H9 (cell line): ENCODE measurements around the gene ZBTB38. TPM values are rescaled to one million over a fixed set of nuclear protein-coding genes. Genes with fewer than 3 reads are reported as not detected.

ENCODE experiments used
- DNase-seq: peaks from one replicate; pipeline ENCODE4 v3.0.0-alpha.2; 2017
- H2AFZ ChIP-seq: one replicate; pipeline ENCODE4 v1.6.1; 2013; ENCODE audit warnings: mild to moderate bottlenecking, low read length, control low read depth, moderate library complexity
- H2AK5ac ChIP-seq: 2 replicates; pipeline ENCODE4 v1.6.1; 2013; ENCODE audit warnings: low read length, control low read depth, mixed read lengths; ENCODE audit not compliant: insufficient read length
- H2BK120ac ChIP-seq: one replicate; pipeline ENCODE4 v1.6.1; 2013; ENCODE audit warnings: low read depth, mild to moderate bottlenecking, low read length, control low read depth, inconsistent platforms; ENCODE audit not compliant: poor library complexity, severe bottlenecking
- H2BK12ac ChIP-seq: 2 replicates; pipeline ENCODE4 v1.6.1; 2013; ENCODE audit warnings: low read length, control low read depth, mixed read lengths, low read depth; ENCODE audit not compliant: insufficient read length
- H2BK15ac ChIP-seq: 2 replicates; pipeline ENCODE4 v1.6.1; 2013; ENCODE audit warnings: low read depth, low read length, control low read depth
- H2BK20ac ChIP-seq: one replicate; pipeline ENCODE4 v1.6.1; 2013; ENCODE audit warnings: low read depth, mild to moderate bottlenecking, low read length, control low read depth, inconsistent platforms; ENCODE audit not compliant: poor library complexity, severe bottlenecking
- H2BK5ac ChIP-seq: 2 replicates; pipeline ENCODE4 v1.6.1; 2013; ENCODE audit warnings: low read length, control low read depth, mixed read lengths; ENCODE audit not compliant: insufficient read length
- H3K14ac ChIP-seq: 2 replicates; pipeline ENCODE4 v1.6.1; 2013; ENCODE audit warnings: low read length, control low read depth; ENCODE audit not compliant: insufficient read depth
- H3K18ac ChIP-seq: 2 replicates; pipeline ENCODE4 v1.6.1; 2013; ENCODE audit warnings: low read depth, mild to moderate bottlenecking, mixed read lengths, low read length, control low read depth; ENCODE audit not compliant: insufficient read length
- H3K23ac ChIP-seq: 2 replicates; pipeline ENCODE4 v1.6.1; 2013; ENCODE audit warnings: low read length, control low read depth, mixed read lengths, low read depth; ENCODE audit not compliant: insufficient read length
- H3K23me2 ChIP-seq: 2 replicates; pipeline ENCODE4 v1.6.1; 2013; ENCODE audit warnings: low read depth, mild to moderate bottlenecking, mixed read lengths, low read length, control low read depth; ENCODE audit not compliant: insufficient read length, poor library complexity, severe bottlenecking
- H3K27ac ChIP-seq: 2 replicates; pipeline ENCODE4 v1.5.1; 2013; ENCODE audit warnings: low read length, control low read depth, mixed read lengths, low read depth; ENCODE audit not compliant: insufficient read length
- H3K27me3 ChIP-seq: 2 replicates; pipeline ENCODE4 v1.6.1; 2013; ENCODE audit warnings: low read length, control low read depth, inconsistent platforms; ENCODE audit not compliant: insufficient read depth
- H3K4ac ChIP-seq: 2 replicates; pipeline ENCODE4 v1.6.1; 2013; ENCODE audit warnings: low read depth, mild to moderate bottlenecking, control low read depth, inconsistent platforms, low read length, moderate library complexity
- H3K4me1 ChIP-seq: 2 replicates; pipeline ENCODE4 v1.6.1; 2013; ENCODE audit warnings: low read length, control low read depth, inconsistent platforms; ENCODE audit not compliant: insufficient read depth
- H3K4me2 ChIP-seq: 2 replicates; pipeline ENCODE4 v1.6.1; 2013; ENCODE audit warnings: low read length, control low read depth, mixed read lengths; ENCODE audit not compliant: insufficient read length, insufficient read depth
- H3K56ac ChIP-seq: 2 replicates; pipeline ENCODE4 v1.6.1; 2013; ENCODE audit warnings: low read depth, mild to moderate bottlenecking, mixed read lengths, low read length, control low read depth; ENCODE audit not compliant: insufficient read length
- H3K79me1 ChIP-seq: 2 replicates; pipeline ENCODE4 v1.6.1; 2013; ENCODE audit warnings: low read depth, mild to moderate bottlenecking, moderate library complexity, low read length, control low read depth, inconsistent platforms; ENCODE audit not compliant: insufficient read depth, poor library complexity, severe bottlenecking
- H3K79me2 ChIP-seq: 2 replicates; pipeline ENCODE4 v1.6.1; 2013; ENCODE audit warnings: low read length, control low read depth, inconsistent platforms; ENCODE audit not compliant: insufficient read depth
- H3K9ac ChIP-seq: 2 replicates; pipeline ENCODE4 v1.6.1; 2013; ENCODE audit warnings: low read length, control low read depth, mixed read lengths; ENCODE audit not compliant: insufficient read length; ENCODE audit errors: extremely low read depth
- H3K9me3 ChIP-seq: one replicate; pipeline ENCODE4 v1.6.1; 2013; ENCODE audit warnings: low read depth, low read length, inconsistent platforms; ENCODE audit not compliant: control insufficient read depth
- H3T11ph ChIP-seq: one replicate; pipeline ENCODE4 v1.6.1; 2013; ENCODE audit warnings: mild to moderate bottlenecking, low read length, control low read depth, inconsistent platforms
- H4K20me1 ChIP-seq: one replicate; pipeline ENCODE4 v1.6.1; 2013; ENCODE audit not compliant: control insufficient read depth, insufficient read length, insufficient read depth
- H4K5ac ChIP-seq: 2 replicates; pipeline ENCODE4 v1.6.1; 2013; ENCODE audit warnings: low read depth, mild to moderate bottlenecking, mixed read lengths, low read length, control low read depth; ENCODE audit not compliant: insufficient read length
- H4K8ac ChIP-seq: replicated peaks from 2 replicates; pipeline ENCODE4 v1.6.1; 2013; ENCODE audit warnings: low read length, control low read depth, mixed read lengths, low read depth; ENCODE audit not compliant: insufficient read length
- H4K91ac ChIP-seq: 2 replicates; pipeline ENCODE4 v1.6.1; 2013; ENCODE audit warnings: low read depth, mild to moderate bottlenecking, moderate library complexity, mixed read lengths, low read length, control low read depth; ENCODE audit not compliant: insufficient read length
- H3K27ac Mint-ChIP-seq, 3 experiments: 2 replicates in 2 of 3; 3 replicates in 1 of 3; pipeline ENCODE4 v1.8.0; 2020 to 2021; ENCODE audit warnings: mixed read lengths in 3 of 3, mild to moderate bottlenecking in 1 of 3, moderate library complexity in 1 of 3
- H3K27me3 Mint-ChIP-seq: 2 replicates; pipeline ENCODE4 v1.8.0; 2021; ENCODE audit warnings: low read depth, mild to moderate bottlenecking, moderate library complexity, mixed read lengths
- H3K36me3 Mint-ChIP-seq, 3 experiments: 2 replicates in 2 of 3; 3 replicates in 1 of 3; pipeline ENCODE4 v1.8.0; 2020 to 2021; ENCODE audit warnings: low read depth in 3 of 3, mixed read lengths in 3 of 3; ENCODE audit not compliant: insufficient read depth in 1 of 3
- H3K4me1 Mint-ChIP-seq, 2 experiments: 2 replicates each; pipeline ENCODE4 v1.8.0; 2020; ENCODE audit warnings: mixed read lengths in 2 of 2
- H3K4me3 Mint-ChIP-seq, 2 experiments: 2 replicates in 1 of 2; 3 replicates in 1 of 2; pipeline ENCODE4 v1.8.0; 2020 to 2021; ENCODE audit warnings: mild to moderate bottlenecking in 2 of 2, mixed read lengths in 2 of 2, moderate library complexity in 1 of 2
- H3K9me3 Mint-ChIP-seq, 2 experiments: 2 replicates in 1 of 2; 3 replicates in 1 of 2; pipeline ENCODE4 v1.8.0; 2020; ENCODE audit warnings: mild to moderate bottlenecking in 2 of 2, mixed read lengths in 2 of 2, moderate library complexity in 1 of 2
- whole genome bisulfite sequencing: extraction: QIAGEN DNeasy Blood & Tissue Kit; methylation state at CpG from one replicate; pipeline ENCODE4 v1.1.7; 2013; ENCODE audit warnings: missing lambda C conversion rate, low lambda C conversion rate, mixed read lengths; ENCODE audit not compliant: insufficient read length; ENCODE audit errors: extremely low coverage; 5-methylcytosine and 5-hydroxymethylcytosine counted together
- total RNA-seq: library from RNA; stranded (reverse); gene quantifications from 2 replicates; pipeline ENCODE4 v1.2.1, GENCODE V29; 2021
- TF ChIP-seq, protein P1 (sequence below): fragments of 200-600 bp; sonication (generic); conservative IDR thresholded peaks from 3 replicates; pipeline ENCODE4 v1.8.0; 2021; ENCODE audit warnings: antibody characterized with exemption, mild to moderate bottlenecking

Gene ZBTB38
- total RNA-seq, 1 experiment from 2014 or later, result 14.6 TPM

DNA sequence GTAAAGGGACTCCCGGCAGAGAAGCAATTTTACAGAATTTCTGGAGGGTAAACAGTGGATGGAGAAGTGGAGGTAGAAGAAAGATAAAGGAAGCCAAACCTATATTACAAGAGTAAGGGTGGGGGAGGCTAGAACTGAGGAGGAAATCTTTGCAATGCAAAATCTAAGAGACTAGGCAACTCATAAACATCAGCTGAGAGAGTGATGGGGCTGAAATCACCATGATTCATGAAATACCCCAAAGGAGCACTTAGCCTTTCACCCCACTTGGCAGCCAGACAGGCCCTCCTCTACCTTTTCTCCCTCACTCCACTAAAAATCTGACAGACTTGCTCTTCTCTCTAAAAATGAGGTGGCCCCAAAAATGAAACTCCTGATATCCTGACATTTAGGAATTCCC is 19.5 kb upstream of the ZBTB38 start:
- no peak overlapping the region for H2BK12ac ChIP-seq
- H3K4me1 ChIP-seq, result no peaks in the 10 kb centered on the region; the same call in 1 of the 2 replicates
- H4K8ac ChIP-seq, result no peak overlapping the region
- Mint-ChIP-seq H3K36me3 (no peaks in the 10 kb centered on the region), H3K27ac (no peak overlapping the region), H3K4me3 (no peak overlapping the region), H3K9me3 (no peaks in the 10 kb centered on the region), H3K4me1 (peaks cover 11 to 24% of the 10 kb centered on the region in 2 experiments), H3K27me3 (peaks cover 3% of the 10 kb centered on the region; the same call in 1 of the 2 replicates)
- H3K9me3 ChIP-seq, result no peaks in the 10 kb centered on the region
- TF ChIP-seq, protein P1, sequence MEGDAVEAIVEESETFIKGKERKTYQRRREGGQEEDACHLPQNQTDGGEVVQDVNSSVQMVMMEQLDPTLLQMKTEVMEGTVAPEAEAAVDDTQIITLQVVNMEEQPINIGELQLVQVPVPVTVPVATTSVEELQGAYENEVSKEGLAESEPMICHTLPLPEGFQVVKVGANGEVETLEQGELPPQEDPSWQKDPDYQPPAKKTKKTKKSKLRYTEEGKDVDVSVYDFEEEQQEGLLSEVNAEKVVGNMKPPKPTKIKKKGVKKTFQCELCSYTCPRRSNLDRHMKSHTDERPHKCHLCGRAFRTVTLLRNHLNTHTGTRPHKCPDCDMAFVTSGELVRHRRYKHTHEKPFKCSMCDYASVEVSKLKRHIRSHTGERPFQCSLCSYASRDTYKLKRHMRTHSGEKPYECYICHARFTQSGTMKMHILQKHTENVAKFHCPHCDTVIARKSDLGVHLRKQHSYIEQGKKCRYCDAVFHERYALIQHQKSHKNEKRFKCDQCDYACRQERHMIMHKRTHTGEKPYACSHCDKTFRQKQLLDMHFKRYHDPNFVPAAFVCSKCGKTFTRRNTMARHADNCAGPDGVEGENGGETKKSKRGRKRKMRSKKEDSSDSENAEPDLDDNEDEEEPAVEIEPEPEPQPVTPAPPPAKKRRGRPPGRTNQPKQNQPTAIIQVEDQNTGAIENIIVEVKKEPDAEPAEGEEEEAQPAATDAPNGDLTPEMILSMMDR, result no peak
- no peak overlapping the region for H3K4ac ChIP-seq
- H2BK120ac ChIP-seq, result no peak overlapping the region
- no peak overlapping the region for H2AK5ac ChIP-seq
- H3K23me2 ChIP-seq, result no peaks in the 10 kb centered on the region
- no peak for DNase-seq
- no peak overlapping the region for H3K9ac ChIP-seq
- no peaks in the 10 kb centered on the region for H4K20me1 ChIP-seq
- no peak overlapping the region for H3K56ac ChIP-seq
- H4K91ac ChIP-seq, result no peak overlapping the region
- no peaks in the 10 kb centered on the region for H3K79me2 ChIP-seq
- WGBS, result no CpG with 5 or more reads among the region's 1 CpG
- H3K27ac ChIP-seq, result no peak overlapping the region
- H2BK15ac ChIP-seq, result no peak overlapping the region
- H3K27me3 ChIP-seq, result no peaks in the 10 kb centered on the region
- no peak overlapping the region for H3T11ph ChIP-seq
- H2BK20ac ChIP-seq, result no peak overlapping the region
- no peak overlapping the region for H2AFZ ChIP-seq
- H3K23ac ChIP-seq, result no peak overlapping the region
- H2BK5ac ChIP-seq, result no peak overlapping the region
- no peak overlapping the region for H3K18ac ChIP-seq
- H3K79me1 ChIP-seq, result no peaks in the 10 kb centered on the region
- H4K5ac ChIP-seq, result no peak overlapping the region
- no peak overlapping the region for H3K14ac ChIP-seq
- no peak overlapping the region for H3K4me2 ChIP-seq
